Activated CD4-positive, alpha-beta T cell treated with anti-CD3 and anti-CD28 coated beads for 48 hours (primary cell): ENCODE results near the gene KRTAP29-1.
"Not testable (repeated sequence)": the region's sequence is repeated elsewhere in the genome, so short reads cannot be mapped to it uniquely, and the experiment has no call there.

Experiments
- DNase-seq: peaks from one replicate; pipeline ENCODE4 v3.0.0-alpha.2; 2020

The KRTAP29-1 gene

GRCh38 chr17:41301916-41302901, at the start of gene KRTAP29-1:
Gene KRTAP29-1, minus strand, starts transcription at chr17:41302851. Its CDS starts 0 bp downstream, at chr17:41302851.
- no peak for DNase-seq

- no peak for DNase-seq
These were observed 48.5 kb upstream of the KRTAP29-1 start for GRCh38 chr17:41351177-41351576.

GRCh38 chr17:41350381-41350878, 47.8 kb upstream of the KRTAP29-1 start, which contains the start of gene KRT33A:
Gene KRT33A, minus strand, starts transcription at chr17:41350828. Its CDS starts 61 bp downstream, at chr17:41350767.
- DNase-seq: not testable (repeated sequence)

- no peak for DNase-seq
These were observed 45.5 kb upstream of the KRTAP29-1 start for GRCh38 chr17:41347869-41348760.

- not testable (repeated sequence) for DNase-seq
These were observed 43.8 kb upstream of the KRTAP29-1 start for GRCh38 chr17:41346421-41346820.

- DNase-seq: no peak
These were observed 43.3 kb upstream of the KRTAP29-1 start for GRCh38 chr17:41345992-41346391.

- DNase-seq: no peak
These were observed 40.4 kb upstream of the KRTAP29-1 start for GRCh38 chr17:41343029-41343428.

GRCh38 chr17:41340934-41341861, 38.5 kb upstream of the KRTAP29-1 start:
- peak; percentile 60 for DNase-seq

GRCh38 chr17:41340494-41340893, 37.8 kb upstream of the KRTAP29-1 start:
- no peak for DNase-seq

GRCh38 chr17:41339571-41340172, 37.0 kb upstream of the KRTAP29-1 start:
- DNase-seq: no peak

GRCh38 chr17:41338961-41339485, 36.4 kb upstream of the KRTAP29-1 start:
- no peak for DNase-seq

GRCh38 chr17:41335747-41336146, 33.1 kb upstream of the KRTAP29-1 start:
- no peak for DNase-seq

- no peak for DNase-seq
These were observed 32.0 kb upstream of the KRTAP29-1 start for GRCh38 chr17:41334385-41335305.

- no peak for DNase-seq
These were observed 31.2 kb upstream of the KRTAP29-1 start for GRCh38 chr17:41333836-41334235.

GRCh38 chr17:41333098-41333497, 30.4 kb upstream of the KRTAP29-1 start:
- no peak for DNase-seq

GRCh38 chr17:41332239-41332638, 29.6 kb upstream of the KRTAP29-1 start:
- no peak for DNase-seq

- DNase-seq: no peak
These were observed 29.0 kb upstream of the KRTAP29-1 start for GRCh38 chr17:41331606-41332005.

- peak; percentile 51 for DNase-seq
These were observed 26.8 kb upstream of the KRTAP29-1 start for GRCh38 chr17:41329279-41329948.

GRCh38 chr17:41328207-41328606, 25.6 kb upstream of the KRTAP29-1 start:
- DNase-seq: no peak
